ENCODE measurements around the gene AGR3.

AGR3 gene

GRCh38 chr7:16881844-16882243 is at the start of gene AGR3:
Gene AGR3 (minus strand): TSS chr7:16881983. CDS start chr7:16878618, 3,365 bp downstream.
- ATAC-seq: no peak
- DNase-seq: no peak

- DNase-seq: no peak
- ATAC-seq: no peak
These were observed 49.2 kb upstream of the AGR3 start for GRCh38 chr7:16930946-16931345.

GRCh38 chr7:16929146-16929762 is 47.5 kb upstream of the AGR3 start:
- DNase-seq (no peak), ATAC-seq (no peak)

- DNase-seq (no peak), ATAC-seq (no peak)
These were observed 45.1 kb upstream of the AGR3 start for GRCh38 chr7:16926861-16927260.

- ATAC-seq (no peak), DNase-seq (no peak)
These were observed 44.5 kb upstream of the AGR3 start for GRCh38 chr7:16926283-16926682.

GRCh38 chr7:16925609-16926008 is 43.8 kb upstream of the AGR3 start:
- DNase-seq (no peak), ATAC-seq (no peak)

- ATAC-seq: peak; percentile 85
- DNase-seq: no peak
These were observed 41.2 kb upstream of the AGR3 start for GRCh38 chr7:16923019-16923418.

- no peak for DNase-seq
These were observed 40.0 kb upstream of the AGR3 start for GRCh38 chr7:16921644-16922257.

GRCh38 chr7:16921151-16921550 is 39.4 kb upstream of the AGR3 start:
- ATAC-seq: no peak
- no peak for DNase-seq

More at GRCh38 chr7:16921644-16922257, 40.0 kb upstream of the AGR3 start:
- ATAC-seq: no peak

GRCh38 chr7:16919440-16919839 is 37.7 kb upstream of the AGR3 start:
- no peak for ATAC-seq
- DNase-seq: no peak

GRCh38 chr7:16918288-16918895 is 36.6 kb upstream of the AGR3 start:
- ATAC-seq (no peak), DNase-seq (peak; percentile 28)

GRCh38 chr7:16916738-16917137 is 35.0 kb upstream of the AGR3 start:
- no peak for ATAC-seq
- DNase-seq: no peak

- DNase-seq (no peak), ATAC-seq (peak; percentile 56)
These were observed 34.4 kb upstream of the AGR3 start for GRCh38 chr7:16916105-16916639.

- DNase-seq (no peak), ATAC-seq (peak; percentile 82)
These were observed 33.6 kb upstream of the AGR3 start for GRCh38 chr7:16915405-16915804.

- DNase-seq (no peak), ATAC-seq (no peak)
These were observed 33.0 kb upstream of the AGR3 start for GRCh38 chr7:16914771-16915170.

- no peak for ATAC-seq
- DNase-seq: no peak
These were observed 31.9 kb upstream of the AGR3 start for GRCh38 chr7:16913643-16914042.

- no peak for ATAC-seq
- DNase-seq: no peak
These were observed 30.8 kb upstream of the AGR3 start for GRCh38 chr7:16912540-16912939.

GRCh38 chr7:16908561-16908960 is 26.8 kb upstream of the AGR3 start:
- ATAC-seq (no peak), DNase-seq (no peak)

GRCh38 chr7:16905300-16906044 is 23.7 kb upstream of the AGR3 start:
- ATAC-seq: no peak
- no peak for DNase-seq

- ATAC-seq: no peak
- no peak for DNase-seq
These were observed 22.3 kb upstream of the AGR3 start for GRCh38 chr7:16904076-16904475.

GRCh38 chr7:16900209-16900768 is 18.5 kb upstream of the AGR3 start:
- no peak for DNase-seq
- no peak for ATAC-seq

- no peak for DNase-seq
- ATAC-seq: no peak
These were observed 10.3 kb upstream of the AGR3 start for GRCh38 chr7:16891874-16892643.

Data from stimulated activated naive CD8-positive, alpha-beta T cell treated with anti-CD3 and anti-CD28 coated beads, Interleukin-15, Interleukin-2, amounts not matched to agents 100 U/mL and 50 U/mL, for 24 hours (primary cell).